ENCODE measurements around the gene SETD3.
"Not testable (repeated sequence)": the region's sequence is repeated elsewhere in the genome, so short reads cannot be mapped to it uniquely, and the experiment has no call there.

Gene SETD3

DNA sequence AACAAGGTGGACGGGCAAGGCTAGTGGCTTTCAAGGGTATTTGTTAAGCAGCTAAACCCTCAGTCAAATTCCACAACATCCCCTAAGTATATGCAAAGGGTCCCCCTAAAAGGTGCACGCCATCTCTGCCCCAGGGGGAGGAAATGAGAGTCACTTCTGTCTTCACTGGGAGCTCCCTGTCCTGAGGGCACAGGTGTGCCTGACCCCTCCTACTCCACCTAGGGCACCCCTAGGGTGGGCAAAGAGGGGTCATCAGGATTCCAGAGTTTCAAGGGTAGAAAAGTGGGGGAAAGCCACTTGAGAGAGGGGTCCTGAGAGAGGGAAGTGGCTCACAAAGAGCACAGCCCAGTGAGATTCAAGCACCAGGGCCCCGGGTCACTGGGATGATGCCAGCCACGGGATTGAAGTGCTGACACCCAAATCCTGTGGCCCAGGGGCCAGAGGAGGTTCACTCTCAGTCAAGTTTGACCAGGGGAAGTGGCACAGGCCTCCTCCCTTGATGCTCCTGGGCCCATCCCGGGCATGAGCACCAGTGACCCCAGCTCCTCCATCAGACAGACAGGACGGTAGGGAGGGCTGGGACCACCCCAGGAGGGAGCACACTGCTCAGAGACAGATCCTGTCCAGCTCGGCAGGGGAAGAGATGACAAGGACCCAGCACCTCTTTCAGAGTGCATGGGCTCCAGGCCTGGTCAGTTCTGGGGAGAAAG, 126.3 kb downstream of the SETD3 start:
- no peak for DNase-seq

DNA sequence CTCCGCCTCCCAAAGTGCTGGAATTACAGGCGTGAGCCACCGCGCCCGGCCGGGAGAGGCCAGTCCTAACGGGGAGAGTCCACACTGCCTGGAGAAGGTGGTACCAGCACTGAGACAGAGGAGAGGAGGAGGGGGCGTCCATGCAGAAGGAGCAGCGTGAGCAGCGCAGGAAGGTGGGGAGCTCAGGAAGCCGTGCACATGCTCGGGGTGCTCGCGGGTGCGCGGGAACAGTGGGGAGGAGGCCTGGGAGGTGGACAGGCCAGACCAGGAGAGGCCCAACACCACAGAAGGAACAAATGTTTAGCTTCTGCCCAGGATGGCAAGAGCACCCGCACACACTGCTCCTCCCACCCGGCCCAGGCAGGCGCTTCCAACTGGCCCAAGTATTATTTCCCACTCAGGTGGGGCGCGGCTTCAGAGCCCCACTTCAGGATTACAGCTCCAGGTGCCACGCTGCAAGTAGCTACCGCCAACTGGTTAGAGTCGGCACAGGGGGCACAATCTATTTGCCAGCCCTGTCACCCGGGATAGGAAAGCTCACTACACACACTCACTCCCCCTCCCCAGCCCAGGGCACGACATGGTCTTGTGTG, 127.9 kb downstream of the SETD3 start:
- no peak for DNase-seq

DNA sequence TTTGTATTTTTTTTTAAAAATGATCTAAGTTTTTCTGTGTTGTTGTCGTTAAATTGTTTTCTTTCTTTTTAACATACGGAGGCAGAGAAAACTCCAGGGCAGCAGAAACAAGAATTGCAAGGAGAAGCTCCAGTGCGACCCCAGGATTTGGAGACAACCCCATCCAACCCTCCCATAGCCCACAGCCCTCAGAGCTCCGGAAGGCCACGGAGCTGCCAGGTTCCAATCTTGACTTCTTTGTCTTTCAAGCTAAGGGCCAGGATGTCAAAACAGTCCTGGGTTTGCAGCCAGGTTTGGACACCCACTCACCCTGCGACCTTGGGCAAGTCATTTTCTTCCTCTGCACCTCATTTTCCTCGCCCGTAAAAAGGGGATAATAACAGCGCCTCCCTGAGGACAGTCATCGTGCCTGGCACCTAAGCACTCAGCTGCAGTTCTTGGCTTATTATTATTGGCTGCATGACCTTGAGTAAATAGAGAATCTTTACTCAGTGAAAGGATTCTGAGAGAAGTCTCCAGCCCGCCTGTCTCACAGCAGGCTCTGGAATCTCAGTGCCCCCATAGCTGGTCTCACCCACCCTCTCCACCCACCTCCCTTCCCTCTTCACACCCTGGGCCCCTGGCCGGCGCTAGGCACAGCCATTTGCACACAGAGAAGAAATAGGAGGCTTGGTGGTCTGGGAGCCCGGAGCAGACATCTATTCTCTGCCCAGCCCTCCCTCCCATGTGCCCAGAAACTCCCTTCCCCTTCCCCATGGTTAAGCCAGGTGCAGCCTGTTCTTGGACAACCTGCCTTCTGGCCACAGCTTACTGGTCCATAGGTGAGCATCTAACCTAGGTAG, 129.3 kb downstream of the SETD3 start:
- no peak for DNase-seq

DNA sequence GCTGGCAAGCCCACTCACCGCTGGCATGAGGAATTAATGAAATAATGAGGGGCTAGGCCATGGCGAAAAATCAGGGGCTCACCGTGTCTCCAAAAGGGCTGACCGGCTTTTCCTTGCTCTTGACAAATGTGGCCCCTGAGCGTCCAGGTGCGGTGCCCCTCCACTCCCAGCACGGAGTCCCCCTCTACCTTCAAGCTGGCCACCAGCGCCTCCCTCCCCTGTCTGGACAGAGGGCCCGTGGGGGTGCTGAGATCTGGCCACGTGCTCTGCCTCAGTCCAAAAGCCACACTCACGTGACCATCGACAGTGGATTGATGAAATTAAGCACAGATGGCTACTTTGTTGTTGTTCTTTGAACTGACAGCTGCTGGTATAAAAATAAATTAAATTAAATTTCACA, 129.9 kb downstream of the SETD3 start:
- DNase-seq, result no peak

DNA sequence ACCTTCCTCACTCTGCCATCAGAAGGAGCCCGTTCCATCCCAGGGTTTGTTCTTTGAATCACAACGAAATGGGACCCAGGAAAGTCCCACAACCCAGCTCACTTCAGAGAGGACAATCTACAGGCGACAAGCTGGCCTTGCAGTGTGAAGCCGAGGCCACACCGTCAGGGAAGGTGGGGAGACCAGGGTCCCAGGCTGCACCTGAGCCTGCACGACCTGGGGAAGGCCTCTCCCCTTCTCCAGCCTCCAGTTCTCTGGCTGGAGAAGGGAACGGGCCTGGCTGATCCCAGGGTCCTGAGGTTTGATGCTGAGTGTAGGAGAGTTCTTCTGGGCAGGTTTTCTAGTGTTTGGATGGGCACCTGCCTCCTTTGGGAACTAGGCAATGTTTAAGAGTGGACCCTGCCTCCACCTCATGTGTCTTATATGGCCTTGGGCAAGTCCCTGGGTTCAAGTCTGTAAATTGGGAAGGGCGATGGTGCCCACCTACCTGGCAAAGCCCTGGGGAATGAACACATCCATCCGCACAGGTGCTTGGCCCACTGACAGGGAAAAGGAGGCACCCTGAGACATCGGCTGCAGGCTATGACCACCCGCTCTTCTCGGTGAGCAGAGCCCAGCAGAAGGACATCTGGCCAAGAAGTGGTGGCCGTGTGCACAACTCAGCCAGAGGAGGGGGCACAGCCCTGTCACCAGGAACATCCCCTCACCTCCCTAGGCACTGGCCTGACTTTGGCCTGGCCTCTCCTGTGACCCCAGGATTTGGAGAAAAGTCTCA, 130.8 kb downstream of the SETD3 start:
- DNase-seq, result no peak

DNA sequence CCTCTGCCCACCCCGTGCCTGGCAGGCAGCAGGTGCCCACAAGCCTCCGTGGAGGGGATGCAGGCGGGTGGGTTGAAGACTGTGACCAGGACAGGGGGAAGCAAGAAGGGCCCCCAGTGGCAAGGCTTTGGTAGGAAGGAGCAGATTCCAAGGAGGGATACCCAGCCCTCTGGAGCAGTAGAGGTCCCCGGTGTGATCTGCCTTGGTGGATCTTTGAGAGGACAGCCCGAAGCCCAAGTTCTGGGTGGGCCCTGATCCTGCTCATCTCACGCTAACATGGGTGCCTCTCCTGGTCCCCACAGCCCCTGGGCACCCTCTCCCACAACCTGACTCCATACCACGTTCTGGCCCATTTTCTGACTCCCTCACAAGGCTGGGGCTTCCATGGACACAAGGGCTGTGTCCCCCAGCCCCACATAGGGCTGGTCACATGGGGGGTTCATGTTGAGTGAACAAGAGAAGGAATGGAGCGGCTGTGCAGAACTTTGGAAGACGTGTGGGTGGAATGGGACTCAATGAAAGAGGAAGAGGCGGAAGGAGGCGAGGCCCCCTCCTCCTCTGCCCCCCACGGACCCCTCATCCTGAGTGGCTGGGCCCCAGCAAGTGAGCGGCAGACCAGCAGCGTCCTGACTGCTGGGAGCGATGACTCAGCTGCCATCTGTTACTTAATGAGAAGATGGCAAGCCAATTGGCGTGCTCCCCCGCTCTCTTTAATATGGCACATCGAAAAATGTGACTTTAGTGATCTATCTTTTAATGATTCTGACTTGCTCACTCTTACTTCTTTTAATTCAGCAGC, 131.6 kb downstream of the SETD3 start:
- no peak for DNase-seq

DNA sequence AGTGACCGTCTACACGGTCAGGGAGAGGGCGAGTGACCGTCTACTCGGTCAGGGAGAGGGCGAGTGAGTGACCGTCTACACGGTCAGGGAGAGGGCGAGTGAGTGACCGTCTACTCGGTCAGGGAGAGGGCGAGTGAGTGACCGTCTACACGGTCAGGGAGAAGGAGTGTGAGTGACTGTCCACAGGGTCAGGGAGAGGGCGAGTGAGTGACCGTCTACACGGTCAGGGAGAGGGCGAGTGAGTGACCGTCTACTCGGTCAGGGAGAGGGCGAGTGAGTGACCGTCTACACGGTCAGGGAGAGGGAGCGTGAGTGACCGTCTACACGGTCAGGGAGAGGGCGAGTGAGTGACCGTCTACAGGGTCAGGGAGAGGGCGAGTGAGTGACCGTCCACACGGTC, 132.4 kb downstream of the SETD3 start:
- DNase-seq, result not testable (repeated sequence)

Measured in inflammatory macrophage treated with lipopolysaccharide for 1 hour (primary cell).